OCI-LY1 (cell line): ENCODE results near the gene EMX1.

Experiments used
- H2AFZ ChIP-seq: fragments of 200-600 bp; sonication (generic), shearing (Covaris generic); 2 replicates; pipeline ENCODE4 v1.6.0; 2014; ENCODE audit warnings: antibody characterized with exemption, mild to moderate bottlenecking, low read length
- H3F3A ChIP-seq: fragments of 200-600 bp; sonication (generic), shearing (Covaris generic); 2 replicates; pipeline ENCODE4 v1.6.0; 2014; ENCODE audit warnings: mild to moderate bottlenecking, antibody characterized with exemption, low read length, moderate library complexity; ENCODE audit not compliant: insufficient read depth
- H3K27ac ChIP-seq: fragments of 200-600 bp; sonication (generic); 2 replicates; pipeline ENCODE4 v1.5.1; 2014; ENCODE audit warnings: low read length, mixed run types, mild to moderate bottlenecking, low read depth; ENCODE audit not compliant: poor library complexity, severe bottlenecking
- H3K27me3 ChIP-seq: fragments of 200-600 bp; sonication (generic); 2 replicates; pipeline ENCODE4 v1.6.0; 2014; ENCODE audit warnings: antibody characterized with exemption, mild to moderate bottlenecking, low read length, moderate library complexity; ENCODE audit not compliant: insufficient read depth
- H3K36me3 ChIP-seq: fragments of 200-600 bp; sonication (generic); 2 replicates; pipeline ENCODE4 v1.6.1; 2014; ENCODE audit warnings: mild to moderate bottlenecking, antibody characterized with exemption, low read length, moderate library complexity, mixed read lengths; ENCODE audit not compliant: insufficient read depth
- H3K4me1 ChIP-seq: fragments of 200-600 bp; sonication (generic); 2 replicates; pipeline ENCODE4 v1.5.1; 2014; ENCODE audit warnings: mild to moderate bottlenecking, low read length, moderate library complexity; ENCODE audit not compliant: insufficient read depth, severe bottlenecking
- H3K4me2 ChIP-seq: fragments of 200-600 bp; sonication (generic), shearing (Covaris generic); 2 replicates; pipeline ENCODE4 v1.6.1; 2014; ENCODE audit warnings: low read length
- H3K4me3 ChIP-seq: fragments of 200-600 bp; sonication (generic); 2 replicates; pipeline ENCODE4 v1.5.1; 2014; ENCODE audit warnings: low read length, low read depth, mild to moderate bottlenecking, mixed read lengths; ENCODE audit not compliant: poor library complexity, severe bottlenecking
- H3K79me2 ChIP-seq: fragments of 200-600 bp; shearing (Covaris generic); 2 replicates; pipeline ENCODE4 v1.6.1; 2016; ENCODE audit warnings: mixed run types, low read length, mixed read lengths; ENCODE audit not compliant: insufficient read depth
- H3K9ac ChIP-seq: fragments of 200-600 bp; sonication (generic), shearing (Covaris generic); 2 replicates; pipeline ENCODE4 v1.6.1; 2014; ENCODE audit warnings: mild to moderate bottlenecking, low read length, mixed read lengths
- H3K9me2 ChIP-seq: fragments of 200-600 bp; sonication (generic), shearing (Covaris generic); 2 replicates; pipeline ENCODE4 v1.6.1; 2014; ENCODE audit warnings: low read depth, mild to moderate bottlenecking, low read length, mixed read lengths
- H3K9me3 ChIP-seq: fragments of 200-600 bp; shearing (Covaris generic); 2 replicates; pipeline ENCODE4 v1.6.1; 2014; ENCODE audit warnings: low read length, mixed read lengths
- H4K20me1 ChIP-seq: fragments of 200-600 bp; sonication (generic), shearing (Covaris generic); 2 replicates; pipeline ENCODE4 v1.6.0; 2016; ENCODE audit warnings: mild to moderate bottlenecking, low read length; ENCODE audit not compliant: insufficient read depth
- EZH2 ChIP-seq: fragments of 200-600 bp; sonication (generic), shearing (Covaris generic); IDR thresholded peaks from 2 replicates; pipeline ENCODE4 v1.8.0; 2017; ENCODE audit warnings: borderline replicate concordance, mixed run types, mild to moderate bottlenecking, antibody characterized with exemption, low read length, moderate library complexity, mixed read lengths
- TF ChIP-seq, protein P1 (sequence below): fragments of 200-600 bp; sonication (generic), shearing (Covaris generic); IDR thresholded peaks from 2 replicates; pipeline ENCODE4 v1.5.1; 2017; ENCODE audit warnings: mild to moderate bottlenecking, antibody characterized with exemption, low read length, moderate library complexity, mixed read lengths

EMX1 gene

DNA sequence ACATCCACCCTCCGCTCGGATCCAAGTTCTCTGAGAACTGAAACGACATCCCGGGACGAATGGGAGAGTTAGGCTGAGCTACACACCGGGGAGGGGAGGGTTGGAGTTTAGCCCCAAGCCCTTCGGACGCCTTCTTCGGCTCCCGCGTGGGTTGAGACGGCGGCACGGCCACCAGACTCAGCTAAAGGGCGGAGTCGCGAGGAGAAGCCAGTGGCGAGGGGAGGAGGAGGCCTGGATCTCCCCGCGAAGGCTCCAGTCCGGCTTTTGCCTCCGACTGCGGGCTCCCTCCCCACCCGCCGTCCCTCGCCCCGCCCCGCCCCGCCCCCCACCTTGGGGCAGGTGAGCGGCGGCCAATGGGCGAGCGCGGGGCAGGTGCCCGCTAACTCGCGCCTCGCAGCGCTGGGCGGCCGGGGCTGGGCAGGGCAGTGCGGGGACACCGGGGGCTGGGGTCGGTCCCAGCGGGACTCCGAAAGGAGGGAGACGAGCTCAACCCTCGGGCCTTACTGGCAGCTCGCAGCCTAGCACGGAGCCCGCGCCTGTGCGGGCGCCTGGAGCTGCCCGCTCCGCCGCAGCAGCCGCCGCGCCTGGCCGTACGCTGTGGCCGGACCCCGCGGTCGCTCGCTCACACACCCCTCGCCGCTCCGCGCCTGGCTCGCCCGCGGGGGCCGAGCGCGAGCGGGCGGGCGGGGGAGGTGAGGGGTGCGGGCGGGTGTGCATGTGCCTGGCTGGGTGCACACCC lies at the start of gene EMX1:
TSS of gene EMX1 (plus strand) at position 382 of the 739 bp plus-strand sequence. CDS start at position 716, 334 bp downstream.
- peak within 1 kb of the TSS; percentile 29; the same call in 1 of the 2 replicates for H2AFZ ChIP-seq
- H3F3A ChIP-seq = no peaks in the 10 kb centered on the region
- peaks cover 18% of the 10 kb centered on the region for H3K4me1 ChIP-seq
- H3K27me3 ChIP-seq = peaks cover 3% of the 10 kb centered on the region; the same call in 1 of the 2 replicates
- H3K4me2 ChIP-seq = peak within 1 kb of the TSS; percentile 54
- H3K79me2 ChIP-seq = no peaks in the 10 kb centered on the region
- peak within 1 kb of the TSS; percentile 54 for H3K4me3 ChIP-seq
- no peaks in the 10 kb centered on the region for H3K36me3 ChIP-seq
- no peaks in the 10 kb centered on the region for H4K20me1 ChIP-seq
- TF ChIP-seq EZH2 = no peak
- TF ChIP-seq, protein P1, sequence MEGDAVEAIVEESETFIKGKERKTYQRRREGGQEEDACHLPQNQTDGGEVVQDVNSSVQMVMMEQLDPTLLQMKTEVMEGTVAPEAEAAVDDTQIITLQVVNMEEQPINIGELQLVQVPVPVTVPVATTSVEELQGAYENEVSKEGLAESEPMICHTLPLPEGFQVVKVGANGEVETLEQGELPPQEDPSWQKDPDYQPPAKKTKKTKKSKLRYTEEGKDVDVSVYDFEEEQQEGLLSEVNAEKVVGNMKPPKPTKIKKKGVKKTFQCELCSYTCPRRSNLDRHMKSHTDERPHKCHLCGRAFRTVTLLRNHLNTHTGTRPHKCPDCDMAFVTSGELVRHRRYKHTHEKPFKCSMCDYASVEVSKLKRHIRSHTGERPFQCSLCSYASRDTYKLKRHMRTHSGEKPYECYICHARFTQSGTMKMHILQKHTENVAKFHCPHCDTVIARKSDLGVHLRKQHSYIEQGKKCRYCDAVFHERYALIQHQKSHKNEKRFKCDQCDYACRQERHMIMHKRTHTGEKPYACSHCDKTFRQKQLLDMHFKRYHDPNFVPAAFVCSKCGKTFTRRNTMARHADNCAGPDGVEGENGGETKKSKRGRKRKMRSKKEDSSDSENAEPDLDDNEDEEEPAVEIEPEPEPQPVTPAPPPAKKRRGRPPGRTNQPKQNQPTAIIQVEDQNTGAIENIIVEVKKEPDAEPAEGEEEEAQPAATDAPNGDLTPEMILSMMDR = no peak
- no peaks in the 10 kb centered on the region for H3K9me3 ChIP-seq
- no peaks in the 10 kb centered on the region for H3K9me2 ChIP-seq
- peak within 1 kb of the TSS; percentile 54; the same call in 1 of the 2 replicates for H3K9ac ChIP-seq
- H3K27ac ChIP-seq = no peak within 1 kb of the TSS

DNA sequence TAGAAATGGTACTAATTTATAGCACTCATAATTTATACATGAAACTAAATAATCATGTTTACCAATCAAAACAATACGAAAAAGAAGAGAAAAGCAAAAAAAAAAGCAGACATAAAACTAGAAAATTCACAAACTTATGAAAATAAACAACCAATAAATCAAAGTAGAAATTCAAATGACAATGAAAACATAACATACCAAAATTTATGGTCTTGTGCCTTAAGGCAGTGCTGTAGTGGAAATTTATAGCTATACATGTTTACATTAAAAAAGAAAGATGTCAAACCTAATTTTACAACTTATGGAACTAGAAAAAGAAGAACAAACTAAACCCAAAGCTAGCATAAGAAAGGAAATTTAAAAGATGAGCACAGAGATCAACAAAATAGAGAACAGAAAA lies 46.3 kb upstream of the EMX1 start:
- Histone ChIP-seq H4K20me1 (no peaks in the 10 kb centered on the region), H3K4me1 (no peaks in the 10 kb centered on the region), H3K4me2 (no peak overlapping the region), H3K27me3 (no peaks in the 10 kb centered on the region), H3F3A (no peaks in the 10 kb centered on the region), H3K79me2 (no peaks in the 10 kb centered on the region), H3K4me3 (no peak overlapping the region), H3K36me3 (no peaks in the 10 kb centered on the region), H3K9me3 (no peaks in the 10 kb centered on the region), H3K27ac (no peak overlapping the region), H3K9ac (no peak overlapping the region), H3K9me2 (no peaks in the 10 kb centered on the region), H2AFZ (no peak overlapping the region)
- TF ChIP-seq, protein P1 = no peak

DNA sequence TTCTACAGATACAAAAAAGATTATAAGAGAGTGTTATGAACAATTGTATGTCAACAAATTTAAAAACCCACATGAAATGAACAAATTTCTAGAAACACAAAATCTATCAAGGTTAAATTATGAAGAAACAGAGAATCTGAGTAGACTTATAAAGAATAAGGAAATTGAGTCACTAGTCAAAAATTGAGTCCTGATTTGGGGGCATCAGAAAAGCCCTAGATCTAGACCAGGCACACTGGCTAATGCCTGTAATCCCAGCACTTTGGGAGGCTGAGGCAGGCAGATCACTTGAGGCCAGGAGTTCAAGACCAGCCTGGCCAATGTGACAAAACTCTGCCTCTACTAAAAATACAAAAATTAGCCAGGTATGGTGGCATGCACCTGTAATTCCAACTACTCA lies 45.4 kb upstream of the EMX1 start:
- Histone ChIP-seq H3K4me3 (no peak overlapping the region), H3K27me3 (no peaks in the 10 kb centered on the region), H3F3A (no peaks in the 10 kb centered on the region), H4K20me1 (no peaks in the 10 kb centered on the region), H3K9me2 (no peaks in the 10 kb centered on the region), H3K79me2 (no peaks in the 10 kb centered on the region), H3K9me3 (no peaks in the 10 kb centered on the region), H3K4me2 (no peak overlapping the region), H3K4me1 (no peaks in the 10 kb centered on the region), H3K9ac (no peak overlapping the region), H2AFZ (no peak overlapping the region), H3K27ac (no peak overlapping the region), H3K36me3 (no peaks in the 10 kb centered on the region)
- TF ChIP-seq, protein P1 = no peak
- no peak for TF ChIP-seq EZH2
